ENCODE data around the gene HAND2. TPM values are rescaled to one million over a fixed set of nuclear protein-coding genes. Genes with fewer than 3 reads are reported as not detected.

The HAND2 gene
- polyA plus RNA-seq, 1 experiment = 2.4 TPM

- TF ChIP-seq CTCF (IDR thresholded peaks at IDR 0.05; ENCODE audit: low read depth, low read length) = no peak
- POLR2A ChIA-PET = no interaction called here
- DNase-seq (ENCODE audit: low read depth, low spot score) = no peak
- Histone ChIP-seq H3K27me3 (ENCODE audit: control insufficient read depth, insufficient read depth, low read length) (peaks cover 80% of the 10 kb centered on the region), H3K27ac (ENCODE audit: low read depth, low read length) (no peak overlapping the region), H3K4me3 (ENCODE audit: low read depth, low read length) (no peak overlapping the region), H3K9me3 (ENCODE audit: control insufficient read depth, insufficient read depth, low read length) (no peaks in the 10 kb centered on the region; the same call in 1 of the 2 replicates)
- CTCF ChIA-PET = interaction anchor here (0.8 kb wide), 1 partner anchor 43 kb away, joined by 3 read pairs; no protein-coding TSS in a partner anchor
Measured at GRCh38 chr4:173537613-173538147, 7.7 kb upstream of the HAND2 start.

GRCh38 chr4:173536808-173537429 is 6.9 kb upstream of the HAND2 start:
- no peak for DNase-seq (ENCODE audit: low read depth, low spot score)
- H3K9me3 ChIP-seq (ENCODE audit: control insufficient read depth, insufficient read depth, low read length) = no peaks in the 10 kb centered on the region; the same call in 1 of the 2 replicates
- H3K4me3 ChIP-seq (ENCODE audit: low read depth, low read length) = no peak overlapping the region
- no peak overlapping the region for H3K27ac ChIP-seq (ENCODE audit: low read depth, low read length)
- POLR2A ChIA-PET = no interaction called here
- H3K27me3 ChIP-seq (ENCODE audit: control insufficient read depth, insufficient read depth, low read length) = peaks cover 87% of the 10 kb centered on the region
- CTCF ChIA-PET = interaction anchor here (1.7 kb wide), 1 partner anchor 453 kb away, joined by 5 read pairs; no protein-coding TSS in a partner anchor
- TF ChIP-seq CTCF (IDR thresholded peaks at IDR 0.05; ENCODE audit: low read depth, low read length) = peak; percentile 23; the same call in 1 of the 2 replicates

DNA sequence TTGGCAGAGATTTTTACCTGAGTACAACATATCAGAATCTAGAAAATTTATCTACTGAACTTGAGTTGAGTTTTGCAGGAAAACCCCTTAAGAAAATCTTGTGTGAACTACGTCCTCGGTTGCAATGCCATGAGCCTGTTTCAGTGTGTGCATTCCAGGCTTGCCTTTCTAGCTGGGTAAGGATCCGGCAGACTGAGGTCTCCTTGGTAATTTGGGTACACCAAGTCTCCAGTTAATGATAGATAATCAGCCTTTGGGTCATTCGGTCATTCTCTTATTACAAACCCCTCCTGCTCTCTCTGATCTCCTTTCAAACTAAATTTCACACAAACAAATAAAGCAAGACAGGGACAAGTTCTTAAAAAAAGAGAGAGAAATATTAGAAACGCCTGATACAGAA is 5.9 kb upstream of the HAND2 start:
- no peak for TF ChIP-seq CTCF (IDR thresholded peaks at IDR 0.05; ENCODE audit: low read depth, low read length)
- Histone ChIP-seq H3K9me3 (ENCODE audit: control insufficient read depth, insufficient read depth, low read length) (peaks cover 7% of the 10 kb centered on the region), H3K4me3 (ENCODE audit: low read depth, low read length) (no peak overlapping the region), H3K27me3 (ENCODE audit: control insufficient read depth, insufficient read depth, low read length) (peaks cover 95% of the 10 kb centered on the region), H3K27ac (ENCODE audit: low read depth, low read length) (no peak overlapping the region)
- POLR2A ChIA-PET = no interaction called here
- no peak for DNase-seq (ENCODE audit: low read depth, low spot score)
- CTCF ChIA-PET = interaction anchor here (0.8 to 1.7 kb wide), 3 partner anchors 9 to 783 kb away, joined by 3 to 5 read pairs (median 3); no protein-coding TSS in a partner anchor

- ChIA-PET POLR2A (no interaction called here), CTCF (interaction anchor here (0.8 to 1.7 kb wide), 3 partner anchors 8 to 784 kb away, joined by 3 to 5 read pairs (median 3); no protein-coding TSS in a partner anchor)
- Histone ChIP-seq H3K4me3 (ENCODE audit: low read depth, low read length) (no peak overlapping the region), H3K9me3 (ENCODE audit: control insufficient read depth, insufficient read depth, low read length) (peaks cover 7% of the 10 kb centered on the region), H3K27ac (ENCODE audit: low read depth, low read length) (no peak overlapping the region), H3K27me3 (ENCODE audit: control insufficient read depth, insufficient read depth, low read length) (peaks cover 97% of the 10 kb centered on the region)
- DNase-seq (ENCODE audit: low read depth, low spot score) = no peak
- TF ChIP-seq CTCF (IDR thresholded peaks at IDR 0.05; ENCODE audit: low read depth, low read length) = no peak
Measured at GRCh38 chr4:173535165-173535902, 5.3 kb upstream of the HAND2 start.

DNA sequence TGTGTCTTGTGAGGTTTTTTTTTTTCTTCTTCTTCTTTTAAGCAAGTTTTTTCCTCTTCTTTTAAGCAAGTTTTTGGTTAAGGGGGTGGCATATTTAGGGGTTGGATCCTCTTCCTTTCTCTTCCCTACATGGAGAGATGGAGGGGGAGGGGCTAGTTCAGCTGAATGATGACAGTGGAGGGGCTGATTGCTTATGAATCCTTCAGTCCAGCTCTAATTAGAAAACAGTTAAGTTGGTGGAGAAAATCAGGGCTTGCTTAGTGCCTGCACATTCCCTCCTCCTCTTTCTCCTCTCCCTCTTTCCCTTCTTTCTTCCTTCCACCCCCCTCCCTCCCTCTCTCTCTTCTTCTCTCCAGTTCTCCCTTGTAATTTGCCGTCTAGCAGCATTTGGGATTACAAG is 4.4 kb upstream of the HAND2 start:
- no peak for TF ChIP-seq CTCF (IDR thresholded peaks at IDR 0.05; ENCODE audit: low read depth, low read length)
- CTCF ChIA-PET = no interaction called here
- Histone ChIP-seq H3K27ac (ENCODE audit: low read depth, low read length) (no peak overlapping the region), H3K27me3 (ENCODE audit: control insufficient read depth, insufficient read depth, low read length) (peaks cover 96% of the 10 kb centered on the region), H3K4me3 (ENCODE audit: low read depth, low read length) (no peak overlapping the region), H3K9me3 (ENCODE audit: control insufficient read depth, insufficient read depth, low read length) (peaks cover 7% of the 10 kb centered on the region)
- POLR2A ChIA-PET = no interaction called here
- no peak for DNase-seq (ENCODE audit: low read depth, low spot score)

All from AG04450 (cell line).